Mammary epithelial cell (primary cell): Measurements from ENCODE around the gene CLASP1.

ENCODE experiments used
- EZH2 ChIP-seq: IDR thresholded peaks from 2 replicates; pipeline ENCODE4 v1.6.1; 2012; ENCODE audit warnings: low read length, inconsistent platforms, borderline replicate concordance
- TF ChIP-seq, protein P1 (sequence below), 2 donors: IDR thresholded peaks in 1 of 2; conservative IDR thresholded peaks in 1 of 2; 2 replicates each; pipeline ENCODE4 v1.5.1; 2011 to 2012; ENCODE audit warnings: inconsistent platforms in 2 of 2, low read length in 2 of 2, mild to moderate bottlenecking in 2 of 2, control low read depth in 1 of 2, low read depth in 1 of 2; ENCODE audit not compliant: insufficient read depth in 1 of 2; ENCODE audit errors: extremely low read depth in 1 of 2

DNA sequence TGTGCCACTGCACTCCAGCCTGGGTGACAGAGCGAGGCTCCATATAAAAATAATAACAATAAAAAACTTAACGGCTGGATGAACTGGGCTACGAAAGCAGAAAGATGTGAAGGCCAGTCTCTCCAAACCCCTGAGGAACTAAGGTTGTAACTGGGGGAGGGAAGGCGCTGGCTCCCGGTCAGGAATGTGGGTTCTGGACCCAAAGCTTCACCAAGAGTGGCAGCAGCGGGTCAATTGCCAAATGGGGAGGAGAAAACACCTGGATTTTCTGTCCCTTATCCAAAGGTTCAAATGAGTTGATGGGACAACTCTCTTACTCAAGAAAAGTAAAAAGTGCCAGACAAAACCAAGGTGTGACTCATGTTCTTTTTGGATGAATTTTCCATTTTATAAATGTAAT, 304.2 kb downstream of the CLASP1 start:
- TF ChIP-seq, protein P1, sequence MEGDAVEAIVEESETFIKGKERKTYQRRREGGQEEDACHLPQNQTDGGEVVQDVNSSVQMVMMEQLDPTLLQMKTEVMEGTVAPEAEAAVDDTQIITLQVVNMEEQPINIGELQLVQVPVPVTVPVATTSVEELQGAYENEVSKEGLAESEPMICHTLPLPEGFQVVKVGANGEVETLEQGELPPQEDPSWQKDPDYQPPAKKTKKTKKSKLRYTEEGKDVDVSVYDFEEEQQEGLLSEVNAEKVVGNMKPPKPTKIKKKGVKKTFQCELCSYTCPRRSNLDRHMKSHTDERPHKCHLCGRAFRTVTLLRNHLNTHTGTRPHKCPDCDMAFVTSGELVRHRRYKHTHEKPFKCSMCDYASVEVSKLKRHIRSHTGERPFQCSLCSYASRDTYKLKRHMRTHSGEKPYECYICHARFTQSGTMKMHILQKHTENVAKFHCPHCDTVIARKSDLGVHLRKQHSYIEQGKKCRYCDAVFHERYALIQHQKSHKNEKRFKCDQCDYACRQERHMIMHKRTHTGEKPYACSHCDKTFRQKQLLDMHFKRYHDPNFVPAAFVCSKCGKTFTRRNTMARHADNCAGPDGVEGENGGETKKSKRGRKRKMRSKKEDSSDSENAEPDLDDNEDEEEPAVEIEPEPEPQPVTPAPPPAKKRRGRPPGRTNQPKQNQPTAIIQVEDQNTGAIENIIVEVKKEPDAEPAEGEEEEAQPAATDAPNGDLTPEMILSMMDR (conservative IDR thresholded peaks at IDR 0.05 in 1 of 2, IDR thresholded peaks at IDR 0.05 in 1 of 2; ENCODE audit: extremely low read depth in 1 of 2, insufficient read depth in 1 of 2, low read depth in 1 of 2, low read length in 2 of 2) = no peak
- TF ChIP-seq EZH2 = no peak
